Astrocyte of the cerebellum (primary cell): ENCODE data around the gene USP30.

ENCODE experiments used
- DNase-seq: peaks from one replicate; pipeline ENCODE4 v3.0.0-alpha.2; 2011; ENCODE audit warnings: low read depth
- H3K4me3 ChIP-seq: 2 replicates; pipeline ENCODE4 v1.5.1; 2011; ENCODE audit warnings: mild to moderate bottlenecking, low read depth, low read length, moderate library complexity
- CTCF ChIP-seq: IDR thresholded peaks from 2 replicates; pipeline ENCODE4 v1.5.1; 2012; ENCODE audit warnings: low read length, low read depth, moderate library complexity, mild to moderate bottlenecking; ENCODE audit errors: missing control alignments
- in situ Hi-C: cut with HindIII; loops from 2 replicates; pipeline ENCODE4 v1.10.0; 2017; ENCODE audit warnings: low sequenced_read_pairs

Gene USP30

GRCh38 chr12:109085590-109085989 lies 33.2 kb downstream of the USP30 start:
- no peak overlapping the region for H3K4me3 ChIP-seq
- no peak for DNase-seq
- in situ Hi-C loops, result no loop called here
- no peak for TF ChIP-seq CTCF

- no peak for TF ChIP-seq CTCF
- no peak overlapping the region for H3K4me3 ChIP-seq
- in situ Hi-C loops, result no loop called here
- no peak for DNase-seq
Measured at GRCh38 chr12:109087250-109087649, 34.9 kb downstream of the USP30 start.

- in situ Hi-C loops, result no loop called here
- H3K4me3 ChIP-seq, result no peak overlapping the region
- TF ChIP-seq CTCF, result no peak
- no peak for DNase-seq
Measured at GRCh38 chr12:109088818-109089217, 36.4 kb downstream of the USP30 start.

GRCh38 chr12:109089683-109090082 lies 37.3 kb downstream of the USP30 start:
- TF ChIP-seq CTCF, result no peak
- no peak for DNase-seq
- no peak overlapping the region for H3K4me3 ChIP-seq
- in situ Hi-C loops, result no loop called here

- in situ Hi-C loops, result no loop called here
- no peak for DNase-seq
- peak overlapping the region; percentile 50 for H3K4me3 ChIP-seq
- no peak for TF ChIP-seq CTCF
Measured at GRCh38 chr12:109092497-109093021, 40.2 kb downstream of the USP30 start.

GRCh38 chr12:109093022-109093918 lies 40.9 kb downstream of the USP30 start, which contains the start of gene ALKBH2:
ALKBH2 (minus strand) TSS chr12:109093472; CDS start chr12:109092786, 686 bp downstream.
- TF ChIP-seq CTCF, result peak; percentile 98
- peak; percentile 62 for DNase-seq
- in situ Hi-C loops, result no loop called here
- H3K4me3 ChIP-seq, result peak within 1 kb of the TSS; percentile 50
